Pancreas (tissue), 10 donors: ENCODE results near the gene PRF1. TPM values are rescaled to one million over a fixed set of nuclear protein-coding genes. Genes with fewer than 3 reads are reported as not detected.
A peak's percentile ranks its signal among the peaks of the same experiment; 100 is the strongest.
"Not testable (repeated sequence)": the region's sequence is repeated elsewhere in the genome, so short reads cannot be mapped to it uniquely, and the experiment has no call there.

Source experiments
- ATAC-seq, 4 donors: fragments of 200-7000 bp; cut with Tn5 transposase; one replicate each; pipeline versions ENCODE4 v1.8.0 to v1.9.1; 2020; ENCODE audit warnings: mild to moderate bottlenecking in 4 of 4, moderate library complexity in 4 of 4
- DNase-seq, 6 donors: peaks; one replicate each; pipeline ENCODE4 v3.0.0-alpha.2; 2020
- FAIRE-seq: peaks from 2 replicates; lab custom pipeline; 2012; peaks lifted over from hg19 to GRCh38; lab: Jason Lieb, UNC
- H3K27ac ChIP-seq, 4 donors: fragments of 200-600 bp; sonication (generic); 1 replicate in 3 of 4; 2 replicates in 1 of 4; pipeline versions ENCODE4 v1.5.0 to v1.8.0; 2020
- H3K27me3 ChIP-seq, 4 donors: fragments of 200-600 bp; one replicate each; pipeline ENCODE4 v1.8.0; 2021
- H3K36me3 ChIP-seq, 3 donors: fragments of 200-600 bp; sonication (generic) in 1 of 3; one replicate each; pipeline versions ENCODE4 v1.5.0 to v1.8.0; 2020 to 2021
- H3K4me1 ChIP-seq, 3 donors: fragments of 200-600 bp; one replicate each; pipeline ENCODE4 v1.8.0; 2021
- H3K4me3 ChIP-seq, 4 donors: fragments of 200-600 bp; sonication (generic) in 2 of 4; one replicate each; pipeline versions ENCODE4 v1.5.0 to v1.8.0; 2020 to 2021
- H3K9me3 ChIP-seq, 4 donors: fragments of 200-600 bp; one replicate each; pipeline ENCODE4 v1.8.0; 2021
- WGBS, 2 donors: extraction: QIAGEN DNeasy Blood & Tissue Kit; methylation state at CpG; one replicate each; pipeline ENCODE4 v1.1.7; 2013; 5-methylcytosine and 5-hydroxymethylcytosine counted together
- intact Hi-C, 3 donors: fragments of 100-400 bp; cut with DNase I; formaldehyde crosslinking; loops; one replicate each; pipeline versions ENCODE4 v1.11.1 to v1.14.2; 2022
- polyA plus RNA-seq, 2 donors: library from polyadenylated mRNA; stranded (reverse); fragments of 200-250 nt; gene quantifications; one replicate each; pipeline ENCODE4 v1.2.3, GENCODE V29; 2013
- total RNA-seq, 6 donors: library from RNA; stranded (reverse); fragmentation: NEBNext Ultra II Directional in 4 of 6; extraction: Animal tissue kit (Norgen Biotek cat#: 25700) in 4 of 6; gene quantifications; one replicate each; pipeline versions ENCODE4 v1.2.1 to v1.2.4, GENCODE V29; 2021 to 2023
- TF ChIP-seq, protein P1 (sequence below), 4 donors: fragments of 200-600 bp; sonication (generic) in 3 of 4; IDR thresholded peaks; one replicate each; pipeline versions ENCODE4 v1.5.0 to v1.8.0; 2021; ENCODE audit warnings: antibody characterized with exemption in 4 of 4
- donor health status: healthy with polysubstance abuse.
- donor health status: DM: no; HTN: no; CAD: no; lungs with moderate emphysema.
- donor health status: DM: no; HTN: no; CAD: no.
- donor health status: control.
- donor health status: control.
- donor health status: Bipolar disorder and iron deficiency.
- donor health status: DM: yes; HTN: yes; CAD: no.
- donor health status: DM: no; HTN: no; CAD: no.
- donor health status: DM: no; HTN: no; CAD: no.
- donor health status: DM: yes; HTN: yes; CAD: no.

The PRF1 gene
- total and polyA plus RNA-seq, 8 donors, result 0.16 to 1.8 (median 0.52) TPM

DNA sequence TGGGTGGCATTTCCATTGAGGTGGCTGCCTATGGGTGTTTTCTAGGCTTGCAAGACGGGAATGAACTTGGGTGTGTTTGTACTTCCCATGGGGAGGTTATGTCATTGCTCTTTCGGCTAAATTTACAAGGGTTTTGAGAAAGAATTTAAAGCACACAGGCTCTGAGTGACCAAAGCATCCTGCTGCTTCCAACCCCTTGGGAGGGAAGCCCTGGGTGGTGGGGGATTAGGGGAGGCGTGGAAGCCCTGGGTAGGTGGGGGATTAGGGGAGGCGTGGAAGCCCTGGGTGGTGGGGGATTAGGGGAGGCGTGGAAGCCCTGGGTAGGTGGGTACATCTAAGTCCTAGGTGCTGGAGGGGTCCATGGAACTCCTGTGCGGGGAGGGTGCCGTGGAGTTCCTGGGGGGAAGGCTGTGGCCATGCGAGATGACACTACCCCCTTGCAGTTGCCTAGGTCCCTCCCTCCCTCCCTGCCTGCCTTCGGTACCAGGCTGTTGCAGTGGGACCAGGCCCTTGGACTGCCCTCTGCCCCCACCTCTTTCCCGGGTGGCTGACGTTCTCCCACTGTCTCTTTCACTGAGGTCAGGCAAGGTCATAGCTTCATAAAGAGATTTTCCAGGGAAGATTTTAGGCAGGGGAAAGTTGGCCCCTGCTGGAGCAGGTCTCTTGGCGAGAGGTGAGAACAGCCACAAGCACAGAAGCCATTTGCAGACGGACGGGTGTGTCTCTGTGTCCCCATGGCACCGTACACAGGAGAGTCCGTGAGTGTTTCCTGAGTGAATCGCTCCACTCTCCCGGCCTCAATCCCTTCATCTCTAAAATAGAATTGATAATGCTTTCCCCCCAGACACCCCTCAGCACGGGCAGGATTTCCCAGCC is 19.5 kb downstream of the PRF1 start:
- FAIRE-seq, result no peak
- Histone ChIP-seq H3K36me3 (no peaks in the 10 kb centered on the region), H3K27ac (no peak overlapping the region), H3K4me3 (no peak overlapping the region), H3K4me1 (peaks cover 0 to 4% (median 0%) of the 10 kb centered on the region in 3 donors), H3K9me3 (no peaks in the 10 kb centered on the region), H3K27me3 (no peaks in the 10 kb centered on the region)
- no peak for ATAC-seq
- peak in 1 of 6 donors; percentile 3 for DNase-seq
- TF ChIP-seq, protein P1, sequence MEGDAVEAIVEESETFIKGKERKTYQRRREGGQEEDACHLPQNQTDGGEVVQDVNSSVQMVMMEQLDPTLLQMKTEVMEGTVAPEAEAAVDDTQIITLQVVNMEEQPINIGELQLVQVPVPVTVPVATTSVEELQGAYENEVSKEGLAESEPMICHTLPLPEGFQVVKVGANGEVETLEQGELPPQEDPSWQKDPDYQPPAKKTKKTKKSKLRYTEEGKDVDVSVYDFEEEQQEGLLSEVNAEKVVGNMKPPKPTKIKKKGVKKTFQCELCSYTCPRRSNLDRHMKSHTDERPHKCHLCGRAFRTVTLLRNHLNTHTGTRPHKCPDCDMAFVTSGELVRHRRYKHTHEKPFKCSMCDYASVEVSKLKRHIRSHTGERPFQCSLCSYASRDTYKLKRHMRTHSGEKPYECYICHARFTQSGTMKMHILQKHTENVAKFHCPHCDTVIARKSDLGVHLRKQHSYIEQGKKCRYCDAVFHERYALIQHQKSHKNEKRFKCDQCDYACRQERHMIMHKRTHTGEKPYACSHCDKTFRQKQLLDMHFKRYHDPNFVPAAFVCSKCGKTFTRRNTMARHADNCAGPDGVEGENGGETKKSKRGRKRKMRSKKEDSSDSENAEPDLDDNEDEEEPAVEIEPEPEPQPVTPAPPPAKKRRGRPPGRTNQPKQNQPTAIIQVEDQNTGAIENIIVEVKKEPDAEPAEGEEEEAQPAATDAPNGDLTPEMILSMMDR (IDR thresholded peaks at IDR 0.05), result no peak
- 76 to 79% methylated on average over 17 to 19 of the region's 19 CpGs for WGBS, 2 donors
- intact Hi-C loops, result no loop called here

DNA sequence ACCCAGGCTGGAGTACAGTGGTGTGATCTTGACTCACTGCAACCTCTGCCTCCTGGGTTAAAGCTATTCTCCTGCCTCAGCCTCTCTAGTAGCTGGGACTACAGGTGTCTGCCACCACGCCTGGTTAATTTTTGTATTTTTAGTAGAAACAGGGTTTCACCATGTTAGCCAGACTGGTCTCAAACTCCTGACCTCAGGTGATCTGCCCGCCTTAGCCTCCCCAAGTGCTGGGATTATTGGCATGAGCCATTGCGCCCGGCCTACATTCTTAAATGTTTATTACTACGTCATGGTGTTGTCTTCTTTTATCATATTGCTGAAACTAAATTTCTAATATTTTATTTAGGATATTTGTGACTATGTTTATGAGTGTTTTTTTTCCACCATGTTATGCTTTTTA is 21.4 kb downstream of the PRF1 start:
- H3K36me3 ChIP-seq, H3K27me3 ChIP-seq, H3K27ac ChIP-seq, H3K4me1 ChIP-seq, FAIRE-seq, intact Hi-C loops, H3K9me3 ChIP-seq, H3K4me3 ChIP-seq, ATAC-seq: not testable (repeated sequence)
- peak in 1 of 6 donors; percentile 7 for DNase-seq
- 95 to 98% methylated on average over 5 of the region's 5 CpGs for WGBS, 2 donors

DNA sequence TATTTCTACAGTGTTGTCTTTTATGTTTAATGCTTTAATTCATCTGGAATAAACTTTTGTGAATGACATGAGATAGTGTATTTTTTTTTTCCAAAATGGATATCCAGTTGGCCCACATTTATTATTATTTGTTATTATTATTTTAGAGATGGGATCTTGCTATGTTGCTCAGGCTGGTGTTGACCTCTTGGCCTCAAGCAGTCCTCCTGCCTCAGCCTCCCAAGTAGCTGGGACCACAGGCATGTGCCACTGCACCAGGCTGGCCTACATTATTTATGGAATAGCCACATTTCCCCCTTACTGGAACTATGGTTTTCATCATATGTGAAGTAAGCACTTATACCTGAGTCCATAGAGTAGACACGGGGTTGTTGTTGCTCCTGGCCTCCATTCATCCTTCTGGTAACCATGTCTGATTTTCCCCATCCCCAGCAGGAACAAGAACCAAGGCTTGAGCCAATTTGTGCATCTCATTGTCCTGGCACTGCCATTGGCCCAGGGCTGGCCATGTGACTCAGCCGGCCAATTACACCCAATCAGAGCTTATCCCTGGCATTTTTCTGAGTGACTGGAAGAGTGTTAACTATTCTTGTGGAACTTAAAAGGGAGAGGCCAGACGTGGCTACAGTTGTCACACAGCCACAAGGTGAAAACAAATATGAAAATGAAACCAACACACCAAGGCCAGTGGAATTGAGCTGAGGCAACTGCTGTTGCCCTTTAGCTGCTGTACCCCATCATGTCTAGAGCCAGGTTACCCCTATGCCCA is 23.1 kb downstream of the PRF1 start:
- FAIRE-seq (no peak), DNase-seq (peak in 1 of 6 donors; percentile 20), ATAC-seq (no peak)
- Histone ChIP-seq H3K4me3 (no peak overlapping the region), H3K9me3 (no peaks in the 10 kb centered on the region), H3K27ac (no peak overlapping the region), H3K4me1 (peaks cover 0 to 4% (median 0%) of the 10 kb centered on the region in 3 donors), H3K27me3 (no peaks in the 10 kb centered on the region), H3K36me3 (no peaks in the 10 kb centered on the region)
- TF ChIP-seq, protein P1 (IDR thresholded peaks at IDR 0.05), result no peak
- intact Hi-C loops, result no loop called here
- 77 to 79% methylated on average over 3 of the region's 3 CpGs for WGBS, 2 donors

DNA sequence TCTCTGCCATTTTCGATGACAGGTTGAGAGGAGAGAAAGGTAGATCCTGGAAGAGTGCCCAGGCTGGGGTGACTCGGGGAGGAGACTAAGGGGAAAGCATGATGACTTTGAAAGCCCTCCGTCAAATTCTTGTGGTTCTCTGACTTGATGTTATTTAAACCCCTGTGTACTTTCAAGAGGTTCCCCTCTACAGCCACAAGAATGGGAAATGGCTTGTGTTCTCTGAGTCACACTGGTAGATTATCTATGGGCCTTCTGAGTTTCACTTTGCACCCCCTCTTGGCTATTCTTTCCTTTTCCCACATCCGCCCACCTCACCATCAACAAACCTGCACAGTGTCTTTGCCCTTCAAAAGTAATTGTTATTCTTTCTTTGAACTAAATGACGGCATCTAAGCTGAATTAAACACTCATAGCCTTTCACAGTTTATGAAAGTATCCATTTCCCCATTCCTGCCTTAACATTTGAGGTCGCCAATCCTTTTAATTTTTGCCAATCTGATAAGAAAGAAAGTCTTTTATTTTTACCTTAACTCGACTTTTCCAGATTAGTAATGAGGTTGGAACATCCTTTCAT is 24.1 kb downstream of the PRF1 start:
- H3K27me3 ChIP-seq, result no peaks in the 10 kb centered on the region
- WGBS, 2 donors, result 38 to 44% methylated on average over 7 of the region's 7 CpGs
- intact Hi-C loops, result no loop called here
- TF ChIP-seq, protein P1 (IDR thresholded peaks at IDR 0.05), result no peak
- ATAC-seq, result peak in 3 of 4 donors; percentile 27 to 48 (median 36)
- peaks cover 0 to 4% (median 0%) of the 10 kb centered on the region in 3 donors for H3K4me1 ChIP-seq
- FAIRE-seq, result no peak
- no peaks in the 10 kb centered on the region for H3K9me3 ChIP-seq
- H3K36me3 ChIP-seq, result no peaks in the 10 kb centered on the region
- no peak overlapping the region for H3K4me3 ChIP-seq
- no peak for DNase-seq
- H3K27ac ChIP-seq, result no peak overlapping the region
